GM18858 (cell line): Measurements from ENCODE around the gene KIF14.
"Not testable (repeated sequence)": the region's sequence is repeated elsewhere in the genome, so short reads cannot be mapped to it uniquely, and the experiment has no call there.

Experiments
- ATAC-seq: cut with Tn5 transposase; IDR thresholded peaks from one replicate; pipeline ENCODE4 v1.9.1; 2021; ENCODE audit not compliant: unreplicated experiment

The KIF14 gene

DNA sequence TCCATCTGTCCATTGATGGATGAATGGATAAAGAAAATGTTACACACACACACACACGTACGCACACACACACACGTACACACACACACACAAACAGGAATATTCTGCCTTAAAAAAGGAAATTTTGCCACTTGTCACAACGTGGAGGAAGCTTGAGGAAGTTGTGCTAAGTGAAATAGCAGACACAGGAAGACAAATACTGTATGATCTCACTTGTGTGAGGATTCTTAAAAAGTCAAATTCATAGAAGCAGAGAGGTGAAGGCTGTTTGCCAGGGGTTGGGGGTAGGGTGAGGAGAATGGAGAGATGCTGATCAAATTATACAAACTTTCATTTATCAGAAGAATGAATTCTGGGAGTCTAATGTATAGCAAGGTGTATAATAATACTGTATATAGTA lies 73.2 kb downstream of the KIF14 start:
- ATAC-seq: no peak

DNA sequence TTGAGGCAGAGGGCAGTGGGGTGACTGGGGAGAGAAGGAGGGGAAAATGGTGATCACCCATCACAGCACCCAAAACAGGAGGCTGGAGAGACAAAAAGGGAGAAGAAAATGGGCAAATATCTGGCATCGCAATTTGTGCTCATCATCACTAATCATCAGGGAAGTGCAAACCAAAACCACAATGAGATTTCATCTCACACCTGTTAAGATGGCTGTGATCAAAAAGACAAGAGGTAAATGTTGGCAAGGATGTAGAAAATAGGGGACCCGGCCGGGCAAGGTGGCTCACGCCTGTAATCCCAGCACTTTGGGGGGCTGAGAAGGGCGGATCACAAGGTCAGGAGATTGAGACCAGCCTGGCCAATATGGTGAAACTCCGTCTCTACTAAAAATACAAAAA lies 74.0 kb downstream of the KIF14 start:
- ATAC-seq: no peak

DNA sequence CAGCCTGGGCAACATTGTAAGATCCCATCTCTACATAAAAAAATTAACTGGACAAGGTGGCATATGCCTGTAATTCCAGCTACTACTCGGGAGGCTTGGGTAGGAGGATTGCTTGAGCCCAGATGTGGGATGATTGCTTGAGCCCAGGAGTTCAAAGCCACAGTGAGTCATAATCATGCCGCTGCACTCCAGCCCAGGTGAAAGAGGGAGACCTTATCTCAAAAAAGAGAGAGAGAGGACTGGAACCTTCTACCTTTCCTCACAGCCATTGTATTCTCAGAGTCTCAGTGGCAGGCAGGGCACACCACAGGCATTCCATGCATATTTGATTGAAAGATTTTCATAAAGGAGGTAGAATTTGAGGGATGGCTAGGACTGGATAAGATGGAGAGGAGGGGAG lies 78.4 kb downstream of the KIF14 start:
- ATAC-seq: no peak

GRCh38 chr1:200540281-200540680 lies 80.3 kb downstream of the KIF14 start:
- no peak for ATAC-seq

DNA sequence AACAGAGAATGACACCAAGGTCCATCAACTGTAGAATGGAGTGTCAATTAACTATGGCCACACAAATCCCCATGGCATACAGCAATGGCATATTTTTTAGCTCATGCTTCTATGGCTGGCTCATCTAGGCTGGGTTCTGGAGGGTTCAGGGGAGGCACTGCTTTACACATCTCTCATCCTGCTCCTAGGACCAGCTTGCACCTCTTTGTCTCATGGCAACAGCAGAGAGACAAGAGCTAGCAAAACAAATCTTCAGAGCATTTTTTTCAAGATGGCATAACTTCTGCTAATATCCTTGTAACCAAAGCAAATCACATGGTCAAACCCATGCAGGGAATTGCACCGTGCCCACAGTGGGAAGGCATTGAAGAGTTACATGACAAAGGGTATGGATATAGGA lies 82.4 kb downstream of the KIF14 start:
- ATAC-seq: no peak

DNA sequence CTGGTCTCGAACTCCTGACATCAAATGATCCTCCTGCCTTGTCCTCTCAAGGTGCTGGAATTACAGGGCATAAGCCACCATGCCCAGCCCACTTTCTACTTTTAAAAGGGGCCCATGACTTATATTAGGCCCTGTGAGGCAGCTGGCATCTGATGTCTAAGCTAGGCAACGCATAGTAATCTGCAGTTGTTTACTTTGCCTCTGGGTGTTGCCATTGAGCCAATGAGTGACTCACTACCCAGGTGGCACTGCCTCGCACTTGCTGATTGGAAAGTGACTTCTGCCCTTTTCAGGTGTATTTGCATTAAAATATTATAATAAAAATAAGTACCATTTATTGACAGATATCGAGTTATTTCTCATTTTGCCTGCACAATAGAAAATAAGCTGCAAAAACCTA lies 84.9 kb downstream of the KIF14 start:
- peak; percentile 72 for ATAC-seq

GRCh38 chr1:200530623-200531261 lies 89.8 kb downstream of the KIF14 start:
- ATAC-seq: no peak

DNA sequence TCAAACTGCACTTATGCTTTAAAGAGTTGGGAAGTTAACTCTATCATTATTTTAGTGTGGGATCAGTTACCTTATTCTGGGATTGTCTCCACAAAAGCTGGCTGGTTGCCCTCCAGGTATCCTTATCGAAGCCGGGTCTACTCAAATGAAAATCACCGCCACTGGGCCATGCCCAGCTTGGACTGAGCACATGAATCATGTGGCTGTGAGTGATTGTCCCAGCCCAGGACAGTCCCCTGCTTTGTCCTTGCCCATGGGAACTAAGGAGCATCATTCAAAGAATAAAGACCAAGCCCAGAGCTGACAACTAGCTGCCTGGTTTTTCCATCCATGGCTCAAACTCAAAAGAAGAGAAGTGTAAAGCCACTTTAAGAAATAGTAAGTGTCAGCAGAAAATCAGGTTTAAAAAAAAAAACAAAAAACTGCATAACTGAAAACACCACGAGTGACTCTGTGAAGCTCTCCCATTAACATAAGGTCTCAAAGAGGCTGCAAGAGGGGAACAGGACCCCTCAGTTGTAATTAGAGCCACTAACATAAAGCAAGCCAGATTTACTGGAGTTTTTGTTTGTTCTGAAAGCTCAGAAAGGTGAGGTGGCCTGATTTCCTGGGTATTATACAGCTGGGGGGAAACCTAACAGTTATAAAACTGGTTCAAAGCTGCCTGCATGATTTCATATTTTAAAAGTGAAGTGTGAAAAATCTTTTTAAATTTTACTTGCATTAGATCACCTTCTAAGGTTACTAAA lies 91.5 kb downstream of the KIF14 start:
- ATAC-seq: no peak

DNA sequence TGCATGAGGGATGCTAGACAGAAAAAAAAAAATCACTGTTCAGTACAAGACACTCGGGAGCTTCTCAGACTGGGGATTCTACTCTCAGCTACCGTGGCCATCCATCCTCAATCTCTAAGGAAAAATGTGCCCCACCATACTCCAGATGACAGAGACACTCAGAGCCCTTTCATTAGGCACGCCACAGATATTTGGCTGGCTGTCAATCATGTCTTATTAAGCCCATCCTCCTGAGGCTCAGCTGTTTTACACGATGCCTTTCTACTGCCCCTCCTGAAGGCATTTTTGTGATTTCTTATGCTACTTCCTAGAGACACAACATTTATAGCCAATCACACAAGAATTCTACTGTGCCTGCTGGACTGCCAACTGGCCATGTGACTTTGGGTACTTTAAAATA lies 92.9 kb downstream of the KIF14 start:
- ATAC-seq: no peak

GRCh38 chr1:200526709-200527612 lies 93.6 kb downstream of the KIF14 start:
- peak; percentile 37 for ATAC-seq

- peak; percentile 34 for ATAC-seq
These were observed 95.2 kb downstream of the KIF14 start for GRCh38 chr1:200525090-200525987.

DNA sequence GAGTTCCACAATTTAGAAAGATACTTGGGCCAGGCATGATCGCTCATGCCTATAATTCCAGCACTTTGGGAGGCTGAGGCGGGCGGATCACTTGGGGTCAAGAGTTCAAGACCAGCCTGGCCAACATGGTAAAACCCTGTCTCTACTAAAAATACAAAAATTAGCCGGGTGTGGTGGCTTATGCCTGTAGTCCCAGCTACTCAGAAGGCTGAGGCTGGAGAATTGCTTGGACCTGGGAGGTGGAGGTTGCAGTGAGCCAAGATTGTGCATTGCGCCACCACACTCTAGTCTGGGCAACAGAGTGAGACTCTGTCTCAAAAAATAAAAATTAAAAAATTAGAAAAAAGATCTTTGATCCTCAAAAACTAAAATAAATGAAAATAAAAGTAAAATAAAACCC lies 96.0 kb downstream of the KIF14 start:
- not testable (repeated sequence) for ATAC-seq

DNA sequence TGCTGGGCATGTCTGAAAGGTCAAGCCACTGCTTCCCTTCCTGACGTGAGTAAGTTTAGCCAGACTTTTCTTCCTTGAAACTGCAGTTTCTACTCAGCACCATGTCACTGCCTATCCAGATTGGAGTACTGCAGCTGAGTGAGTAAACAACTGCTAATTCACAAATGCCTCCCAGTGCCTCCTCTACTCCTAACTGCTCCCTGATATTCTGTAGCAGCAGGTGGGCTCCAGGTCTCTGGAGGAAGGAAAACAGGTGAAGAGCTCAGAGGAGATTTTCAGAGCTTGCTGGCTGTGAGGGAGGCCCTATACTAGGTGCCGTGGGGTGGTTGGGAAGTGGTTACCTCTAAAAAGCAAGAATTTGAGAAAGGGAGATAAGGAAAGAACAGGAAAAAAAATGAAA lies 96.5 kb downstream of the KIF14 start:
- no peak for ATAC-seq

GRCh38 chr1:200520735-200521134 lies 99.8 kb downstream of the KIF14 start:
- ATAC-seq: no peak

GRCh38 chr1:200518524-200518923 lies 102.0 kb downstream of the KIF14 start:
- no peak for ATAC-seq

GRCh38 chr1:200512191-200512590 lies 108.4 kb downstream of the KIF14 start:
- ATAC-seq: no peak

DNA sequence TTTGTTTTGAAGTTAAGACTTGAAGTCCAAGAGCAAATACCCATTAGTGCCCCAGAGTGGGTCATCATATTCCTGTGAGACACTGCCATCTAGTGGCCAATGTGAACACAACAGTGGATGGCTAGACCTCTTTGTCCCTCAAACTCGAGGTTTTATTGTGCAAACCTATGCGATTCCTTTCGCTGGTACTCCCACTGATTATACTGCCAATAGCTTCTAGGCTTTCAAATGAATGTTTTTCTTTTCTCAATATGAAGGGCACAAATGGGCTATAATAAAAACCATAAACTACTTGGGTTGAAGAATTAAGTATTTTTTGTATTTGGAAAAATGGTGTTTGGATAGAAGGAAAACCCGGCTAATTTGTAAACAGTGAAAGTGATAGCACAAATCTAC lies 110.3 kb downstream of the KIF14 start:
- ATAC-seq: peak; percentile 91

DNA sequence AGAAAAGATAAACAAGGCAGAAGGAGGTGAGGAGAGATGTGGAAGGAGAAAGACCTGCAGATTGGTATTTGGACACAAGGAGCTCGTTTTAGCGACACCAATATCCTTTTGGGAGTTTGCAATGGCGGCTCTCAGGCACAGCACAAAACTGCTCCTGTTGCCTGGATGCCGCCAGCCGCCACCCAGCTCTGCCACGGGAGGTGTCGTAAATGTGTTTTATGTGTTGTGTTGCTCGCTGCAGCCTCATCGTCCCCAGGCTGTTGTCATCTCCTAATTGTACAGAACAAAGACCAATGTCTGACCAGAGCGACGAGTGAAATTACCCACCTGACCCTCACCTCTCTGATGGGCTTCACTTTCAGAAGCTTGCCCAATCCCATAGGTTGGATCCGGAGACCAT lies 114.1 kb downstream of the KIF14 start:
- ATAC-seq: no peak

- ATAC-seq: no peak
These were observed 115.3 kb downstream of the KIF14 start for GRCh38 chr1:200505257-200505656.
